Measurements from ENCODE around the gene FBXO24. TPM values are rescaled to one million over a fixed set of nuclear protein-coding genes. Genes with fewer than 3 reads are reported as not detected.

Gene FBXO24
- total RNA-seq, 2 donors from 2014 or later = 1.5 to 5.6 TPM

Other genes starting within 250 kb of the FBXO24 start
- 10 to 100 TPM; 36.5 to 63.4 TPM for gene PILRB, start 228.2 kb upstream of the FBXO24 start, total RNA-seq
- 1 to 10 TPM; 2.7 to 7.0 TPM for gene PILRA, start 212.8 kb upstream of the FBXO24 start, total RNA-seq
- 1 to 10 TPM; 3.1 to 3.8 TPM for gene ZCWPW1, start 157.6 kb upstream of the FBXO24 start, total RNA-seq
- 10 to 100 TPM; 59.5 to 65.2 TPM for gene MEPCE, start 156.5 kb upstream of the FBXO24 start, total RNA-seq
- gene PPP1R35, start 149.8 kb upstream of the FBXO24 start, total RNA-seq = 10 to 100 TPM; 51.2 to 63.6 TPM
- gene SPACDR, start 122.1 kb upstream of the FBXO24 start, total RNA-seq = 10 to 100 TPM in 1 of 2 donors, 1 to 10 TPM in 1; 3.3 to 17.3 TPM
- gene TSC22D4, start 107.1 kb upstream of the FBXO24 start, total RNA-seq = 100 to 1,000 TPM in 1 of 2 donors, 10 to 100 TPM in 1; 88.5 to 163 TPM
- under 1 TPM; 0.15 to 0.19 TPM for gene NYAP1, start 102.4 kb upstream of the FBXO24 start, total RNA-seq
- 10 to 100 TPM; 48.3 to 50.7 TPM for gene AGFG2, start 47.1 kb upstream of the FBXO24 start, total RNA-seq
- gene SAP25, start 12.4 kb upstream of the FBXO24 start, total RNA-seq = 10 to 100 TPM in 1 of 2 donors, 1 to 10 TPM in 1; 7.6 to 12.9 TPM
- 10 to 100 TPM; 81.1 to 96.4 TPM for gene LRCH4, start 199 bp upstream of the FBXO24 start, total RNA-seq
- 10 to 100 TPM; 10.7 to 22.2 TPM for gene PCOLCE, start 16.0 kb downstream of the FBXO24 start, total RNA-seq
- gene MOSPD3, start 26.2 kb downstream of the FBXO24 start, total RNA-seq = 10 to 100 TPM; 21.0 to 32.7 TPM
- 10 to 100 TPM; 30.8 to 39.4 TPM for gene TFR2, start 55.2 kb downstream of the FBXO24 start, total RNA-seq
- gene ACTL6B, start 70.1 kb downstream of the FBXO24 start, total RNA-seq = not detected
- 100 to 1,000 TPM; 181 to 271 TPM for gene GNB2, start 87.4 kb downstream of the FBXO24 start, total RNA-seq
- gene GIGYF1, start 107.9 kb downstream of the FBXO24 start, total RNA-seq = 10 to 100 TPM; 40.2 to 53.1 TPM
- 10 to 100 TPM; 29.6 to 68.9 TPM for gene POP7, start 119.8 kb downstream of the FBXO24 start, total RNA-seq
- not detected for gene EPO, start 134.1 kb downstream of the FBXO24 start, total RNA-seq
- not detected for gene ZAN, start 147.3 kb downstream of the FBXO24 start, total RNA-seq
- 1 to 10 TPM; 4.1 to 6.4 TPM for gene EPHB4, start 241.2 kb downstream of the FBXO24 start, total RNA-seq